ENCODE measurements around the gene ZNF470. TPM values are rescaled to one million over a fixed set of nuclear protein-coding genes. Genes with fewer than 3 reads are reported as not detected.

Gene ZNF470
- total and polyA plus RNA-seq, 9 of the 15 experiments (the other 6 are each of a cell fraction or from before 2014, with no cell fraction given), result 0.03 TPM; not detected in 8

DNA sequence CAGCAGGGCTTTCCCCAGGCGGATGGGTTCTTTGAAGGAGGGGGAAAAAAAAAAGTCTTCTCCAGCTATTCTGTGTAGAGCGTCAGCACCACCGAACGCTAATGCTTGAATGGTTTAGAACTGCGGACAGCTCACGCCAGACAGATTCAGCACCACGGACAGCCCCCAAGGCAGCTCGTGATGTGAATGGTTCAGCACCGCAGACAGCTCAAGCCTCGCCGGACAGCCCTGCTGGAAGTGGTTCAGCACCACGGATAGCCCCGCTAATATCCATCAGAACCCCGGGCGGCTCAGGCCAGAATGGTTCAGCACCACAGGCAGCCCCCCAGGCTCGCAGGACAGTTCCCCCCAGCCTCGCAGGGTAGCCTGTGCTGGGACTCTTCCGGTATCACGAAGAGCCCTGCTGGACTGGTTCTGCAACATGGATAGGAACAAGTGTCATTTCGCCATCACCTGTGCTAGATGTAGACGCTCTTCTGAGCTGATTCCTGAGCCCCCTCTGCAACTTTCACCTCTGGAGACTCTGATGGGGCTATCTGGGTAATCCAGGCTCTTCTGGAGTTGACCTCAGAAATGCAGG is 70.8 kb downstream of the ZNF470 start (continued):
- TF ChIP-seq CHD7 (IDR thresholded peaks at IDR 0.05; ENCODE audit: low read depth, low read length) (no peak), ZNF232 (CRISPR knock-in tag; IDR thresholded peaks at IDR 0.05) (peak; percentile 93; the same call in 1 of the 2 replicates), MLX (CRISPR knock-in tag; conservative IDR thresholded peaks at IDR 0.05) (peak in 1 of 2 experiments; percentile 88; a peak in 1 of 4 replicates), HINFP (tag; conservative IDR thresholded peaks at IDR 0.05; ENCODE audit: low read depth) (0 out of 2 replicates have a peak, but pooled peaks have one; percentile 22), ILK (tag; IDR thresholded peaks at IDR 0.05; ENCODE audit: borderline replicate concordance, low read depth) (no peak), DIDO1 (tag; IDR thresholded peaks at IDR 0.05; ENCODE audit: low read depth) (no peak), ESRRB (CRISPR knock-in tag; IDR thresholded peaks at IDR 0.05; ENCODE audit: borderline replicate concordance) (no peak), MAZ (CRISPR knock-in tag; conservative IDR thresholded peaks at IDR 0.05 in 1 of 2, IDR thresholded peaks at IDR 0.05 in 1 of 2) (peak in 1 of 2 experiments; percentile 95; a peak in 2 of 4 replicates), ZNF175 (CRISPR knock-in tag; IDR thresholded peaks at IDR 0.05; ENCODE audit: low read depth) (no peak), CREM (IDR thresholded peaks at IDR 0.05; ENCODE audit: low read depth) (peak; percentile 68; the same call in 1 of the 2 replicates)
- TF ChIP-seq, protein P1, sequence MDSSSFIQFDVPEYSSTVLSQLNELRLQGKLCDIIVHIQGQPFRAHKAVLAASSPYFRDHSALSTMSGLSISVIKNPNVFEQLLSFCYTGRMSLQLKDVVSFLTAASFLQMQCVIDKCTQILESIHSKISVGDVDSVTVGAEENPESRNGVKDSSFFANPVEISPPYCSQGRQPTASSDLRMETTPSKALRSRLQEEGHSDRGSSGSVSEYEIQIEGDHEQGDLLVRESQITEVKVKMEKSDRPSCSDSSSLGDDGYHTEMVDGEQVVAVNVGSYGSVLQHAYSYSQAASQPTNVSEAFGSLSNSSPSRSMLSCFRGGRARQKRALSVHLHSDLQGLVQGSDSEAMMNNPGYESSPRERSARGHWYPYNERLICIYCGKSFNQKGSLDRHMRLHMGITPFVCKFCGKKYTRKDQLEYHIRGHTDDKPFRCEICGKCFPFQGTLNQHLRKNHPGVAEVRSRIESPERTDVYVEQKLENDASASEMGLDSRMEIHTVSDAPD (CRISPR knock-in tag; IDR thresholded peaks at IDR 0.05), result no peak

Measured in K562 (cell line).